GM19395 (cell line): ENCODE results near the gene AGAP3.

Experiments used
- ATAC-seq: cut with Tn5 transposase; IDR thresholded peaks from one replicate; pipeline ENCODE4 v1.9.1; 2021; ENCODE audit warnings: mild to moderate bottlenecking, moderate library complexity; ENCODE audit not compliant: unreplicated experiment

The AGAP3 gene

GRCh38 chr7:151179287-151179860 is 93.1 kb downstream of the AGAP3 start:
- ATAC-seq: no peak

- ATAC-seq: no peak
Measured at GRCh38 chr7:151179946-151180345, 93.7 kb downstream of the AGAP3 start.

GRCh38 chr7:151181011-151181431 is 94.7 kb downstream of the AGAP3 start:
- no peak for ATAC-seq

- no peak for ATAC-seq
Measured at GRCh38 chr7:151185762-151186639, 99.7 kb downstream of the AGAP3 start.

DNA sequence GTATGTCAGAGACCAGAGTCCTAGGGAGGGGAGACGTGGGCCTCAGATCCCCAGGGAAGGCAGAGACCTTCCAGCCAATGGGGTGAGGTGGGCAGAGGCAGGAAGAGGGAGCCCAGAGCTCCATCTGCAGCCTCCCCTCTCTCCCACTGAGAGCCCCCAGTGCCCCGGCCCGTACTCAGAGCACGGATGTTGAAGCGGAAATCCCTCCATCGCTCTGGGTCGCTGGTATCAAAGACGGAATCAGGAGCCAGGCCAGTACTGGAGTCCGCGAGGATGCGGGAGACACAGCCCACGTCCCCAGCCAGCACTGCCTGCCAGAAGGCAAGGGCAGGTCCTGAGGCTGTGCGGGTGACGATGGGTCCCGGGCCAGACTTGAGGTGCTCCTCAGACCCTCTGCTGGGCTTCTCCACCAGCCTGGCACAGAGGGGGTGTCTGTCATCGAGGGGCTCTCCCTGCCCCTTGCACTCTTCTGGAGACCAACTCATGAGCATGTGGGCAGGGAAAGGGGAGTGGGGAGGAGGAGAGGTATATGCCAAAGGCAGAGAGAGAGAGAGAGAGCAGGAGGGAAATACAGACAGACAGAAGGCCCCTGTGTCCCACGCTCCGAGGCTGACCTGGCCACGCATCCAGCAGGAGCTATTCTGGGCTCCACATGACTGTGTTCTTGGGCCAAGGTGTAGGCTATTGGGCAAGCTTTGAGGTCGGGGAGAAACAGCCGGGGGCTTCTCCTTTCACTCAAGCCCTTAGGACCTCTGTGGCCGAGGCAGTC is 100.5 kb downstream of the AGAP3 start, which contains the start of gene ASB10:
ASB10 (minus strand) TSS at position 611 of the 769 bp plus-strand sequence; CDS start at position 491, 120 bp downstream.
- no peak for ATAC-seq

- no peak for ATAC-seq
Measured at GRCh38 chr7:151187409-151188251, 101.4 kb downstream of the AGAP3 start.

- ATAC-seq: no peak
Measured at GRCh38 chr7:151188252-151188542, 101.9 kb downstream of the AGAP3 start.

GRCh38 chr7:151189038-151189437 is 102.8 kb downstream of the AGAP3 start:
- no peak for ATAC-seq

GRCh38 chr7:151191544-151191943 is 105.3 kb downstream of the AGAP3 start:
- ATAC-seq: no peak

DNA sequence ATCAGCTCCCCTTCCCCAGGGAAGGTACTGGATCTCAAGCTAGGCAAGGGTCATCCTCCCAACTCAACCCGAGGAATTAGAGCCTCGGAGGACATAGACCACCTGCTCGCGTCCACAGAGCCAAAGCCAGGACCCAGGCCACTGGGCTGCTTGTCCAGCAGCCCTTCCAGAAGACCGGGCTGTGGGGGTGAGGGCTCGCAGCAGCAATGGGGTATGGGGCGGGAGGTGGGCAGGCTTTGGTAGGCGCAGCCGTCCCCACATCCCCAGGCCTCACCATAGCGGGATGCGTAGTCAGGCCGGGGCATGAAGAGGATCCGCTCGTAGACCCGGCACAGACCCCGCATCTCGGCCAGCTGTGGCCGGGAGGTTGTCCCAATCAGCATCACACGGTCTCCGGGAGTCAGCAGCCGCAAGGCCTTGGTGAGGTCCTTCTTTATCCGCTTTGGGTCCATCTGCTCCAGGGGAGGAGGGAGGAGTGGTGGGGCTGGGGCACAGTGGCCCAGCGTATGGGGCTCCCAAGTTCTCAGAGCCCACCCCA is 105.8 kb downstream of the AGAP3 start:
- ATAC-seq: no peak

- no peak for ATAC-seq
Measured at GRCh38 chr7:151193203-151193978, 107.1 kb downstream of the AGAP3 start.
